Measurements from ENCODE around the gene TK2.

TK2 gene

GRCh38 chr16:66580605-66581209 is 30.8 kb upstream of the TK2 start:
- TF ChIP-seq CTCF (IDR thresholded peaks at IDR 0.05; ENCODE audit: low read depth, low read length), result peak; percentile 36
- in situ Hi-C loops (cut with HindIII; ENCODE audit: low sequenced_read_pairs), result no loop called here
- DNase-seq (ENCODE audit: low read depth, low spot score), result peak; percentile 78
- H3K4me3 ChIP-seq (ENCODE audit: low read depth, low read length), result no peak overlapping the region

GRCh38 chr16:66578651-66579531 is 29.0 kb upstream of the TK2 start, which contains the start of gene CMTM2:
CMTM2 (plus strand) TSS chr16:66579463; CDS start chr16:66579608, 145 bp downstream.
- in situ Hi-C loops (cut with HindIII; ENCODE audit: low sequenced_read_pairs), result no loop called here
- no peak for TF ChIP-seq CTCF (IDR thresholded peaks at IDR 0.05; ENCODE audit: low read depth, low read length)
- H3K4me3 ChIP-seq (ENCODE audit: low read depth, low read length), result no peak within 1 kb of the TSS
- no peak for DNase-seq (ENCODE audit: low read depth, low spot score)

GRCh38 chr16:66576296-66576695 is 26.4 kb upstream of the TK2 start:
- H3K4me3 ChIP-seq (ENCODE audit: low read depth, low read length), result no peak overlapping the region
- TF ChIP-seq CTCF (IDR thresholded peaks at IDR 0.05; ENCODE audit: low read depth, low read length), result no peak
- in situ Hi-C loops (cut with HindIII; ENCODE audit: low sequenced_read_pairs), result no loop called here
- no peak for DNase-seq (ENCODE audit: low read depth, low spot score)

GRCh38 chr16:66575060-66575459 is 25.1 kb upstream of the TK2 start:
- in situ Hi-C loops (cut with HindIII; ENCODE audit: low sequenced_read_pairs), result no loop called here
- no peak overlapping the region for H3K4me3 ChIP-seq (ENCODE audit: low read depth, low read length)
- no peak for TF ChIP-seq CTCF (IDR thresholded peaks at IDR 0.05; ENCODE audit: low read depth, low read length)
- no peak for DNase-seq (ENCODE audit: low read depth, low spot score)

- in situ Hi-C loops (cut with HindIII; ENCODE audit: low sequenced_read_pairs), result no loop called here
- no peak for DNase-seq (ENCODE audit: low read depth, low spot score)
- no peak for TF ChIP-seq CTCF (IDR thresholded peaks at IDR 0.05; ENCODE audit: low read depth, low read length)
- no peak overlapping the region for H3K4me3 ChIP-seq (ENCODE audit: low read depth, low read length)
Measured at GRCh38 chr16:66574531-66574930, 24.6 kb upstream of the TK2 start.

GRCh38 chr16:66574081-66574480 is 24.2 kb upstream of the TK2 start:
- no peak for DNase-seq (ENCODE audit: low read depth, low spot score)
- TF ChIP-seq CTCF (IDR thresholded peaks at IDR 0.05; ENCODE audit: low read depth, low read length), result no peak
- H3K4me3 ChIP-seq (ENCODE audit: low read depth, low read length), result no peak overlapping the region
- in situ Hi-C loops (cut with HindIII; ENCODE audit: low sequenced_read_pairs), result no loop called here
